22Rv1 (cell line): ENCODE measurements around the gene ARHGAP26.

Experiments
- H3K27ac ChIP-seq: fragments of 450-650 bp; 2 replicates; pipeline ENCODE4 v1.5.1; 2017
- CTCF ChIP-seq: fragments of 450-650 bp; IDR thresholded peaks from 2 replicates; pipeline ENCODE4 v1.5.1; 2017; ENCODE audit warnings: mild to moderate bottlenecking
- ZFX ChIP-seq: fragments of 450-650 bp; IDR thresholded peaks from 2 replicates; pipeline ENCODE4 v1.6.1; 2017; ENCODE audit warnings: antibody characterized with exemption, borderline replicate concordance

Gene ARHGAP26

GRCh38 chr5:142821733-142822487 lies 51.7 kb downstream of the ARHGAP26 start:
- H3K27ac ChIP-seq: no peak overlapping the region
- no peak for TF ChIP-seq ZFX
- TF ChIP-seq CTCF: no peak

- no peak for TF ChIP-seq ZFX
- no peak for TF ChIP-seq CTCF
These were observed 52.9 kb downstream of the ARHGAP26 start for GRCh38 chr5:142823126-142823525.

GRCh38 chr5:142823806-142824205 lies 53.6 kb downstream of the ARHGAP26 start:
- H3K27ac ChIP-seq: no peak overlapping the region
- no peak for TF ChIP-seq CTCF
- no peak for TF ChIP-seq ZFX

More at GRCh38 chr5:142823126-142823525, 52.9 kb downstream of the ARHGAP26 start:
- H3K27ac ChIP-seq: no peak overlapping the region

GRCh38 chr5:142824391-142824790 lies 54.2 kb downstream of the ARHGAP26 start:
- no peak overlapping the region for H3K27ac ChIP-seq
- TF ChIP-seq CTCF: no peak
- TF ChIP-seq ZFX: no peak

- TF ChIP-seq CTCF (no peak), ZFX (no peak)
- H3K27ac ChIP-seq: no peak overlapping the region
These were observed 55.4 kb downstream of the ARHGAP26 start for GRCh38 chr5:142825378-142826089.

- H3K27ac ChIP-seq: no peak overlapping the region
- no peak for TF ChIP-seq CTCF
- TF ChIP-seq ZFX: no peak
These were observed 55.9 kb downstream of the ARHGAP26 start for GRCh38 chr5:142826093-142826492.
